Measurements from ENCODE around the gene MMP26. TPM values are rescaled to one million over a fixed set of nuclear protein-coding genes. Genes with fewer than 3 reads are reported as not detected.

MMP26 gene
- total and polyA plus RNA-seq, 10 of the 15 experiments (the other 5 are each of a cell fraction or from before 2014, with no cell fraction given) = not detected

- TF ChIP-seq EED (IDR thresholded peaks at IDR 0.05; ENCODE audit: low read depth) (no peak), ZNF207 (IDR thresholded peaks at IDR 0.05; ENCODE audit: borderline replicate concordance) (no peak), CREB1 (IDR thresholded peaks at IDR 0.05; ENCODE audit: low read depth) (no peak), CHD1 (IDR thresholded peaks at IDR 0.05; ENCODE audit: low read depth, low read length) (no peak), GATAD2B (conservative IDR thresholded peaks at IDR 0.05; ENCODE audit: low read depth) (no peak), BCL3 (IDR thresholded peaks at IDR 0.05; ENCODE audit: borderline replicate concordance, insufficient read depth, low read depth, low read length, poor library complexity, severe bottlenecking) (no peak), MEF2B (IDR thresholded peaks at IDR 0.05; ENCODE audit: partially characterized antibody, poor library complexity, severe bottlenecking) (no peak), SKIL (IDR thresholded peaks at IDR 0.05; ENCODE audit: low read depth, poor library complexity, severe bottlenecking) (no peak), TCF7 (IDR thresholded peaks at IDR 0.05; ENCODE audit: borderline replicate concordance) (no peak)
- TF ChIP-seq, protein P1, sequence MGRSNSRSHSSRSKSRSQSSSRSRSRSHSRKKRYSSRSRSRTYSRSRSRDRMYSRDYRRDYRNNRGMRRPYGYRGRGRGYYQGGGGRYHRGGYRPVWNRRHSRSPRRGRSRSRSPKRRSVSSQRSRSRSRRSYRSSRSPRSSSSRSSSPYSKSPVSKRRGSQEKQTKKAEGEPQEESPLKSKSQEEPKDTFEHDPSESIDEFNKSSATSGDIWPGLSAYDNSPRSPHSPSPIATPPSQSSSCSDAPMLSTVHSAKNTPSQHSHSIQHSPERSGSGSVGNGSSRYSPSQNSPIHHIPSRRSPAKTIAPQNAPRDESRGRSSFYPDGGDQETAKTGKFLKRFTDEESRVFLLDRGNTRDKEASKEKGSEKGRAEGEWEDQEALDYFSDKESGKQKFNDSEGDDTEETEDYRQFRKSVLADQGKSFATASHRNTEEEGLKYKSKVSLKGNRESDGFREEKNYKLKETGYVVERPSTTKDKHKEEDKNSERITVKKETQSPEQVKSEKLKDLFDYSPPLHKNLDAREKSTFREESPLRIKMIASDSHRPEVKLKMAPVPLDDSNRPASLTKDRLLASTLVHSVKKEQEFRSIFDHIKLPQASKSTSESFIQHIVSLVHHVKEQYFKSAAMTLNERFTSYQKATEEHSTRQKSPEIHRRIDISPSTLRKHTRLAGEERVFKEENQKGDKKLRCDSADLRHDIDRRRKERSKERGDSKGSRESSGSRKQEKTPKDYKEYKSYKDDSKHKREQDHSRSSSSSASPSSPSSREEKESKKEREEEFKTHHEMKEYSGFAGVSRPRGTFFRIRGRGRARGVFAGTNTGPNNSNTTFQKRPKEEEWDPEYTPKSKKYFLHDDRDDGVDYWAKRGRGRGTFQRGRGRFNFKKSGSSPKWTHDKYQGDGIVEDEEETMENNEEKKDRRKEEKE (IDR thresholded peaks at IDR 0.05) = no peak
- TF ChIP-seq, protein P2, sequence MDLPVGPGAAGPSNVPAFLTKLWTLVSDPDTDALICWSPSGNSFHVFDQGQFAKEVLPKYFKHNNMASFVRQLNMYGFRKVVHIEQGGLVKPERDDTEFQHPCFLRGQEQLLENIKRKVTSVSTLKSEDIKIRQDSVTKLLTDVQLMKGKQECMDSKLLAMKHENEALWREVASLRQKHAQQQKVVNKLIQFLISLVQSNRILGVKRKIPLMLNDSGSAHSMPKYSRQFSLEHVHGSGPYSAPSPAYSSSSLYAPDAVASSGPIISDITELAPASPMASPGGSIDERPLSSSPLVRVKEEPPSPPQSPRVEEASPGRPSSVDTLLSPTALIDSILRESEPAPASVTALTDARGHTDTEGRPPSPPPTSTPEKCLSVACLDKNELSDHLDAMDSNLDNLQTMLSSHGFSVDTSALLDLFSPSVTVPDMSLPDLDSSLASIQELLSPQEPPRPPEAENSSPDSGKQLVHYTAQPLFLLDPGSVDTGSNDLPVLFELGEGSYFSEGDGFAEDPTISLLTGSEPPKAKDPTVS (IDR thresholded peaks at IDR 0.05; ENCODE audit: low read depth, low read length) = no peak
Observed at GRCh38 chr11:4697585-4697984, 7.0 kb upstream of the MMP26 start, which contains the start of gene OR51E2 (continued).
